Endometrial microvascular endothelial cells (primary cell): ENCODE measurements around the gene GSAP. TPM values are rescaled to one million over a fixed set of nuclear protein-coding genes. Genes with fewer than 3 reads are reported as not detected.
"Not testable (repeated sequence)": the region's sequence is repeated elsewhere in the genome, so short reads cannot be mapped to it uniquely, and the experiment has no call there.

Experiments used
- in situ Hi-C: cut with HindIII; loops from 2 replicates; pipeline ENCODE4 v1.10.0; 2017; ENCODE audit warnings: low sequenced_read_pairs, low pct_unique_long_range_greater_than_20kb; ENCODE audit errors: inconsistent ontology term
- total RNA-seq: library from RNA; depleted of rRNA; stranded (reverse); fragments of >200 nt; gene quantifications from one replicate; pipeline ENCODE4 v1.2.3, GENCODE V29; 2015; ENCODE audit errors: inconsistent ontology term

Gene GSAP
- total RNA-seq, 1 donor from 2014 or later, result 5.2 TPM

- in situ Hi-C loops, result no loop called here
Measured at GRCh38 chr7:77338260-77338659, 77.9 kb downstream of the GSAP start.

- in situ Hi-C loops, result no loop called here
Measured at GRCh38 chr7:77337456-77337990, 78.6 kb downstream of the GSAP start.

- in situ Hi-C loops, result no loop called here
Measured at GRCh38 chr7:77335581-77335980, 80.6 kb downstream of the GSAP start.

GRCh38 chr7:77334039-77334438, 82.1 kb downstream of the GSAP start:
- in situ Hi-C loops, result not testable (repeated sequence)

GRCh38 chr7:77331938-77332695, 84.0 kb downstream of the GSAP start:
- in situ Hi-C loops, result no loop called here

GRCh38 chr7:77330169-77330882, 85.8 kb downstream of the GSAP start:
- in situ Hi-C loops, result no loop called here

GRCh38 chr7:77329466-77330168, 86.5 kb downstream of the GSAP start:
- in situ Hi-C loops, result no loop called here

GRCh38 chr7:77328669-77329068, 87.5 kb downstream of the GSAP start:
- in situ Hi-C loops, result no loop called here

GRCh38 chr7:77327932-77328628, 88.1 kb downstream of the GSAP start:
- in situ Hi-C loops, result no loop called here

GRCh38 chr7:77327067-77327931, 88.8 kb downstream of the GSAP start:
- in situ Hi-C loops, result no loop called here

GRCh38 chr7:77326131-77326530, 90.0 kb downstream of the GSAP start:
- in situ Hi-C loops, result no loop called here

GRCh38 chr7:77321300-77321699, 94.8 kb downstream of the GSAP start:
- in situ Hi-C loops, result no loop called here

- in situ Hi-C loops, result no loop called here
Measured at GRCh38 chr7:77320714-77321113, 95.4 kb downstream of the GSAP start.

GRCh38 chr7:77320137-77320536, 96.0 kb downstream of the GSAP start:
- in situ Hi-C loops, result no loop called here

GRCh38 chr7:77318019-77318418, 98.1 kb downstream of the GSAP start:
- in situ Hi-C loops, result no loop called here

GRCh38 chr7:77316219-77316978, 99.8 kb downstream of the GSAP start:
- in situ Hi-C loops, result no loop called here

GRCh38 chr7:77315182-77315591, 101.0 kb downstream of the GSAP start:
- in situ Hi-C loops, result no loop called here
